ENCODE results near the gene FOXO3.
A peak's percentile ranks its signal among the peaks of the same experiment; 100 is the strongest.

Gene FOXO3

DNA sequence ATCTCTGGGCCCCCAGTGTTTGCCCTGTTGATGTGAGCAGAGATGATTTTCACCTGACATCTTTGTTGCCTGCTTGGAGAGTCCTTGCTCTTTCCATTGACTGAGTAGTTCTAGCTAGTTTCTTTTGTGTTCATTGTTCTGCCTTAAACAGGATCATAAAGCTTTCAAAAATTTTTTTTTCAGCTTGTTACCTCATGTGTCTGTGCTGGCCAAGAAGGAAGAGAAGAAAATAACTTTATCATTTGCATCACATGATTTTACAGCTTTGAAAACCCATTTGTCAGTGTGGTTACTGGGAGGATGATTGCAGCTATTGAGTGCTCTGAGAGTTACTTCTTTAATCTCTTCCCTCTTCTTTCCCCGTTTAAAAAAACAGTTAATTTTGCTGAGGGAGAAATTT, 16.0 kb downstream of the FOXO3 start:
- no peak for DNase-seq

DNA sequence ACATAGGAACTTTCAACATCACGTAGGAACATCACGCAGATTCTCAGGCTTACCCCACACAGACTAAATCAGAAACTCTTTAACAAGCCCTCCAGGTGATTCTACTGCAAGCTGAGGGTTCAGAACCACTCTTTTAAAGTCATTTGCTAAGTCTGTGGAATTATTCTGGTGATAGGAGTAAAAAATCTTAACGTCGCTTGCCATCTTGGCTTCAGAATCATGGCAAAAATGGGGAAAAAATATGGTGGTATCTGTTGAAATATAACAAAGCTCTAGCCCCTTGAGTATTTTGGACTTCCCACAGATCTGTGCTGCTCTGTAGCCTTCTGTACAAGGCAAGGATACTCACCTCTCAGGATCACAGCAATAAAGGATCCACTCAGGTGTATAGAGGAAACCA, 17.4 kb downstream of the FOXO3 start:
- no peak for DNase-seq

GRCh38 chr6:108578595-108579327, 18.0 kb downstream of the FOXO3 start:
- DNase-seq: no peak

DNA sequence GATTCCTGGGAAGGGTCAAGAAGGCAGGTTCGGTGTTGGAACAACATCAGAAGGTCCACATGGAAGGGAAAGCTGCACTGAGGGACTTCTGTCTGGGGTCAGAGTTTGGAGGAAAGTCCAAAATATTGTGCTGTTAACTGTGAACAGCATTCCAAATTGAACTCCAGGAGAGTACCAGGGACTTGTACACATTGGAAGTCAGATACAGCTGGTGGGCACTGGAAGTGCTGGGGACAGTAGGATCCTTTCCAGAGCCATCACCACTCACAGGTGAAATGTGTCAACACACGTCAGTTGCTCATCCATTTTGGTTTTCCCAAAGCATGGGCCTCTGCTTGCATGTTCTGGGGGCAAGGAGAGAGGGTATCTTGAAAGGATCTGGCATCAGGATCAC, 18.6 kb downstream of the FOXO3 start:
- no peak for DNase-seq

- DNase-seq: no peak
Measured at GRCh38 chr6:108580646-108581045, 19.9 kb downstream of the FOXO3 start.

DNA sequence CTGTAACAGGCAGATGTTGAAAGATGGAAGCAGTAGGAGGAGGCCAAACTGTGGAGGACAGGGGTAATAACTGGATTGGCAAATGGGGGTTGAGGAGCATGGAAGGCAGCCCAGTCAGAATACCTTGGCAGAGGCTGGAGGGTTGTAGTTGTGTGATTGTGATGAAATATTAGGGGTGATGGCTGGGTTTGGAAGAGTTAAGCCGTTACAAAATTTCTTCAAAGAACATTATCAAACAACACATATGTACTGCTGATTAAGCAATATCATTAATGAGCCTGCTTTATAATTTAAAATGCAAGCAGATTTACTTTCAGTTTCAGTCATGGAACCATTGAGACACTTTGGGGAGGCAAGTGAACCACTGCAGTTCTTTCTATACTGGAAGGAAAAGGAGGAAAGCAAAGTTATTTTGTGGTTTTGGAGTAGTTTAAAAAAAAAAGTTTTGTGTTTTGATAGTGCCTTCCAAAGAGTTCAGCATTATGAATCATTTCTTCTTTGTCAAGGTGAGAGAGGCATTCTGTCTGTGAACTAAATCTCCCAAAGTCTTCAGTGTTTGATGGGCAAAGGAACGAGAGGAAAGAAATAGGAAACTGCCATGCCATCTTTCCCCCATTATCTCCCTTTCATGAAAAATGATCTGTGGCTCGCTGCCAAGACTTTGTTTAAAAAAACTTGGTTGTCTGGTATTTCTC, 20.7 kb downstream of the FOXO3 start:
- no peak for DNase-seq

- DNase-seq: no peak
Measured at GRCh38 chr6:108581932-108582475, 21.3 kb downstream of the FOXO3 start.

GRCh38 chr6:108582618-108583017, 21.9 kb downstream of the FOXO3 start:
- no peak for DNase-seq

DNA sequence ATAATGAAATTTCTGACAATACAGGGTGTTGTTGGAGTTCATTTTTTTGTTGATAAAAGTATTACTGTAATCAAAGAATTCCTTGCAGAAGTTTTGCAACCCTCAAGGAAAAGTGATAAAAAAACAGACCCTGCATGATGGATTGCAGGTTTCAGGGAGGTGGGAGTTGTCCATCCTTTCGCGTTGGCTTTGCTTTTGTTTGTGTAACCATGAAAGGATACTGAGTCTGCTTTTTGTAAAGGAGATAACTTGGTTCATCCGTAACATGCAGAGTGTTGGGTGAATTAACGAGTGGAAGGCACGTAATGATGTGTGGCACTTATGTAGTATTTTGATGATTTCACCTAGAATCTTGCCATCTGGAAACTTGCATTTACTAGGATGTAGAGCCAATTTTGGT, 23.6 kb downstream of the FOXO3 start:
- no peak for DNase-seq

GRCh38 chr6:108585359-108585758, 24.6 kb downstream of the FOXO3 start:
- no peak for DNase-seq

- DNase-seq: no peak
Measured at GRCh38 chr6:108585921-108586536, 25.3 kb downstream of the FOXO3 start.

DNA sequence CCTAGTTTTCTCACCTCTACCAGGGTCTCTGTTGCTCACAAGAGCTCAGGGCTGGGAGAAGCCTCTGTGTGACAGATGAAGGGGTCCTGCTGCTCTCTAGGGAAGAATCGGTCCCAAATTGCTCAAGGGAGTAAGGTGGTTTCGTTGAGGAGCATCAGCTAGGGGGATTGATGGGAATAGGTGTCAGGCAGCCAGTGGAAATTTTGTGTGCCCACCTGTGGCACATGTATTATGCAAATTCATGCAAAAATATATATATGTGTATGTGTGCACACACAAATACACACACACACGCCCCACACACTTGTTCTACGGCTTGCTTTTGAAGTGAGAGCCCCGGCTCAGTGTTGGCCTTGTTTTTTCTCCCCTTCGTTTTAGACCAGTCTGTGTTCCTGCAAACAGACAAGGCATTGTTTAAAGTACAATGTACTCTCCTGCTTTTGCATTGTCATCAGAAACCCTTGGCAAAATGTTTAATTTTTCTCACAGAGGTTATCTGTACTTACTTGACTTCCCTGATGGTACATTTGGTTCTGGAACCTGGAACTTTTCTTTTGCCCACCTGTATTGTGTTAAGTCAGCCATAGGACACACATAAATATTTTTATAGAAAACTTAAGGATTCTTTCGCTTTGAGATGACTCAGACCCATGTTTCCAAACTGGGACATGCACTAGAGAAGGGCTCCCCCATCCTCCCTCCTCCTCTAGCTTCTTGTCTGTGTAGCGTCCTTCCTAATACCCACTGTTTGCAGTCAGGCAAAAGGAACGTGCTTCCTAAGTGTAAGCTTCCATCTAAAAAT, 26.7 kb downstream of the FOXO3 start:
- no peak for DNase-seq

DNA sequence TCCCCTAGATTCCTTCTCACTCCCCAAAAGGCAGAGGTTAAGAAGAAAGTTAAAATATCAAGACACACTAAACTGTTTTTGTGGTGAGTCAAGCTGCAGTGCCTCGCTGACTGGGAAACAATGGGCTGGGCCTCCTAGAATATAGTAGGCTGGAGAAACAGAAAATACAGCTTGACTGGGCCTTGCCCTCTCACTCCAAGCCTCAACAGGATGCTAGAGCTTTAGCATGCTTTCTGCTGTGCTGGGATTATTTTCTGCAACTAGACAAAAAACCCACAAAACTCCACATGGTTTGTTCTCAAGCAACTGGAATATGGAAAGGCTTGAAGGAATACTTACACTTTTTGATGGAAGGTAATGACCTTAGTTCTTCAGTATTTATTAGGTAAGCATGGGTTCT, 27.9 kb downstream of the FOXO3 start:
- no peak for DNase-seq

- DNase-seq: no peak
Measured at GRCh38 chr6:108589244-108589791, 28.6 kb downstream of the FOXO3 start.

GRCh38 chr6:108591040-108591816, 30.5 kb downstream of the FOXO3 start:
- no peak for DNase-seq

GRCh38 chr6:108592371-108593337, 31.9 kb downstream of the FOXO3 start:
- peak in 1 of 2 experiments; percentile 17 for DNase-seq

- DNase-seq: no peak
Measured at GRCh38 chr6:108594151-108594550, 33.4 kb downstream of the FOXO3 start.

- DNase-seq: no peak
Measured at GRCh38 chr6:108594640-108595039, 33.9 kb downstream of the FOXO3 start.

- no peak for DNase-seq
Measured at GRCh38 chr6:108596956-108597355, 36.2 kb downstream of the FOXO3 start.

- DNase-seq: no peak
Measured at GRCh38 chr6:108597572-108598304, 37.0 kb downstream of the FOXO3 start.

All from activated CD4-positive, alpha-beta T cell treated with anti-CD3 and anti-CD28 coated beads, Interleukin-2, amount 50 U/mL, for 4 hours (primary cell).